ENCODE measurements around the gene CNNM1. TPM values are rescaled to one million over a fixed set of nuclear protein-coding genes. Genes with fewer than 3 reads are reported as not detected.

Gene CNNM1
- total RNA-seq, 1 donor, result 0.09 TPM

- no peak for TF ChIP-seq CTCF (IDR thresholded peaks at IDR 0.05; ENCODE audit: insufficient read depth, low read length)
- no peak overlapping the region for H3K4me3 ChIP-seq (ENCODE audit: low read depth, low read length)
- peak; percentile 18 for DNase-seq (ENCODE audit: low read depth)
Observed at GRCh38 chr10:99396471-99396870, 67.3 kb downstream of the CNNM1 start.

- no peak for TF ChIP-seq CTCF (IDR thresholded peaks at IDR 0.05; ENCODE audit: insufficient read depth, low read length)
- no peak for DNase-seq (ENCODE audit: low read depth)
- H3K4me3 ChIP-seq (ENCODE audit: low read depth, low read length), result no peak overlapping the region
Observed at GRCh38 chr10:99399664-99400063, 70.5 kb downstream of the CNNM1 start.

GRCh38 chr10:99403674-99404073 is 74.5 kb downstream of the CNNM1 start:
- no peak overlapping the region for H3K4me3 ChIP-seq (ENCODE audit: low read depth, low read length)
- TF ChIP-seq CTCF (IDR thresholded peaks at IDR 0.05; ENCODE audit: insufficient read depth, low read length), result no peak
- no peak for DNase-seq (ENCODE audit: low read depth)

GRCh38 chr10:99406149-99406548 is 77.0 kb downstream of the CNNM1 start:
- H3K4me3 ChIP-seq (ENCODE audit: low read depth, low read length), result no peak overlapping the region
- no peak for DNase-seq (ENCODE audit: low read depth)
- no peak for TF ChIP-seq CTCF (IDR thresholded peaks at IDR 0.05; ENCODE audit: insufficient read depth, low read length)

- no peak overlapping the region for H3K4me3 ChIP-seq (ENCODE audit: low read depth, low read length)
- no peak for TF ChIP-seq CTCF (IDR thresholded peaks at IDR 0.05; ENCODE audit: insufficient read depth, low read length)
- no peak for DNase-seq (ENCODE audit: low read depth)
Observed at GRCh38 chr10:99410146-99410545, 81.0 kb downstream of the CNNM1 start.

GRCh38 chr10:99410876-99411275 is 81.7 kb downstream of the CNNM1 start:
- H3K4me3 ChIP-seq (ENCODE audit: low read depth, low read length), result no peak overlapping the region
- DNase-seq (ENCODE audit: low read depth), result no peak
- TF ChIP-seq CTCF (IDR thresholded peaks at IDR 0.05; ENCODE audit: insufficient read depth, low read length), result no peak

GRCh38 chr10:99411546-99411945 is 82.4 kb downstream of the CNNM1 start:
- H3K4me3 ChIP-seq (ENCODE audit: low read depth, low read length), result no peak overlapping the region
- TF ChIP-seq CTCF (IDR thresholded peaks at IDR 0.05; ENCODE audit: insufficient read depth, low read length), result no peak
- DNase-seq (ENCODE audit: low read depth), result no peak

Measured in fibroblast of the aortic adventitia (primary cell).